Left lung (tissue), 10 donors: ENCODE measurements around the gene VSTM2B. TPM values are rescaled to one million over a fixed set of nuclear protein-coding genes. Genes with fewer than 3 reads are reported as not detected.
A peak's percentile ranks its signal among the peaks of the same experiment; 100 is the strongest.
"Not testable (repeated sequence)": the region's sequence is repeated elsewhere in the genome, so short reads cannot be mapped to it uniquely, and the experiment has no call there.

Source experiments
- ATAC-seq: fragments of 200-7000 bp; cut with Tn5 transposase; one replicate; pipeline ENCODE4 v1.9.1; 2020; ENCODE audit warnings: moderate library complexity
- DNase-seq, 4 donors: peaks; one replicate each; pipeline ENCODE4 v3.0.0-alpha.2; 2013 to 2020
- H3K27ac ChIP-seq, 2 donors: fragments of 200-600 bp; sonication (generic) in 1 of 2; one replicate each; pipeline versions ENCODE4 v1.5.0 to v1.8.0; 2020 to 2021
- H3K27me3 ChIP-seq, 2 donors: fragments of 200-600 bp; sonication (generic) in 1 of 2; one replicate each; pipeline versions ENCODE4 v1.5.0 to v1.8.0; 2020 to 2021
- H3K36me3 ChIP-seq, 2 donors: fragments of 200-600 bp; sonication (generic) in 1 of 2; one replicate each; pipeline versions ENCODE4 v1.5.0 to v1.8.0; 2020 to 2021
- H3K4me1 ChIP-seq, 2 donors: fragments of 200-600 bp; one replicate each; pipeline ENCODE4 v1.8.0; 2021
- H3K4me3 ChIP-seq, 2 donors: fragments of 200-600 bp; sonication (generic) in 1 of 2; one replicate each; pipeline versions ENCODE4 v1.5.0 to v1.8.0; 2020 to 2021; ENCODE audit warnings: mild to moderate bottlenecking in 1 of 2
- H3K9me3 ChIP-seq, 2 donors: fragments of 200-600 bp; sonication (generic) in 1 of 2; one replicate each; pipeline versions ENCODE4 v1.5.0 to v1.8.0; 2020 to 2021
- intact Hi-C, 2 donors: fragments of 100-400 bp; cut with DNase I; formaldehyde crosslinking; loops; one replicate each; pipeline versions ENCODE4 v1.11.2 to v1.14.2; 2022
- polyA plus RNA-seq, 6 donors: library from polyadenylated mRNA; unstranded; fragments of 120-200 nt; gene quantifications; one replicate each; pipeline ENCODE4 v1.2.1, GENCODE V29; 2013; ENCODE audit not compliant: insufficient read length in 6 of 6
- total RNA-seq, 2 donors: library from RNA; stranded (reverse); fragmentation: NEBNext Ultra II Directional; extraction: Animal tissue kit (Norgen Biotek cat#: 25700); gene quantifications; one replicate each; pipeline ENCODE4 v1.2.1, GENCODE V29; 2021
- TF ChIP-seq, protein P1 (sequence below), 2 donors: fragments of 200-600 bp; sonication (generic) in 1 of 2; IDR thresholded peaks; one replicate each; pipeline versions ENCODE4 v1.5.0 to v1.8.0; 2021; ENCODE audit warnings: antibody characterized with exemption in 2 of 2
- donor health status: DM: no; HTN: yes; CAD: no.
- donor health status: DM: no; HTN: no; CAD: no.

The VSTM2B gene
- total and polyA plus RNA-seq, 8 donors = not detected

DNA sequence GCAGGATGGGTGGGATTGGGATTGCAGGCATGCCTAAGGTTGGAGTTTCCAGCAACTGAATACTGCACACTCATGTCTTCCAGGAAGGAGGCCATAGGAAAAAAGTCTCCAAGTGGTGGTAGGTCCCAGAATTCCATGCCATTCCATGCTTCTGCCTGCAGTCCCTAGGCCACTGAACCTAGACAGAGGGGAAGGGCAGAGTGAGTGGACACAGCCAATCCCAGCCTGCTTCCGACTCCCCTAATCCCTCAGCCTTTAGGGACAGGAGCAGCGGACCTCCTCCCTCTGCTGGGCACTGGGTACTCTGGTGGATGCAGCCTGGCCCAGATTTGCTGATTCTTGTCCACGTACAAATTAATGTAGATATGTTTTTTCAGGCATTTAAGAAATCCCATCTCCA, 17.0 kb downstream of the VSTM2B start:
- intact Hi-C loops = no loop called here
- Histone ChIP-seq H3K4me3 (no peak overlapping the region), H3K36me3 (no peaks in the 10 kb centered on the region), H3K4me1 (no peaks in the 10 kb centered on the region), H3K27ac (no peak overlapping the region), H3K9me3 (no peaks in the 10 kb centered on the region), H3K27me3 (peaks cover 0 to 37% of the 10 kb centered on the region in 2 donors)
- ATAC-seq (no peak), DNase-seq (no peak)
- TF ChIP-seq, protein P1, sequence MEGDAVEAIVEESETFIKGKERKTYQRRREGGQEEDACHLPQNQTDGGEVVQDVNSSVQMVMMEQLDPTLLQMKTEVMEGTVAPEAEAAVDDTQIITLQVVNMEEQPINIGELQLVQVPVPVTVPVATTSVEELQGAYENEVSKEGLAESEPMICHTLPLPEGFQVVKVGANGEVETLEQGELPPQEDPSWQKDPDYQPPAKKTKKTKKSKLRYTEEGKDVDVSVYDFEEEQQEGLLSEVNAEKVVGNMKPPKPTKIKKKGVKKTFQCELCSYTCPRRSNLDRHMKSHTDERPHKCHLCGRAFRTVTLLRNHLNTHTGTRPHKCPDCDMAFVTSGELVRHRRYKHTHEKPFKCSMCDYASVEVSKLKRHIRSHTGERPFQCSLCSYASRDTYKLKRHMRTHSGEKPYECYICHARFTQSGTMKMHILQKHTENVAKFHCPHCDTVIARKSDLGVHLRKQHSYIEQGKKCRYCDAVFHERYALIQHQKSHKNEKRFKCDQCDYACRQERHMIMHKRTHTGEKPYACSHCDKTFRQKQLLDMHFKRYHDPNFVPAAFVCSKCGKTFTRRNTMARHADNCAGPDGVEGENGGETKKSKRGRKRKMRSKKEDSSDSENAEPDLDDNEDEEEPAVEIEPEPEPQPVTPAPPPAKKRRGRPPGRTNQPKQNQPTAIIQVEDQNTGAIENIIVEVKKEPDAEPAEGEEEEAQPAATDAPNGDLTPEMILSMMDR (IDR thresholded peaks at IDR 0.05) = no peak

DNA sequence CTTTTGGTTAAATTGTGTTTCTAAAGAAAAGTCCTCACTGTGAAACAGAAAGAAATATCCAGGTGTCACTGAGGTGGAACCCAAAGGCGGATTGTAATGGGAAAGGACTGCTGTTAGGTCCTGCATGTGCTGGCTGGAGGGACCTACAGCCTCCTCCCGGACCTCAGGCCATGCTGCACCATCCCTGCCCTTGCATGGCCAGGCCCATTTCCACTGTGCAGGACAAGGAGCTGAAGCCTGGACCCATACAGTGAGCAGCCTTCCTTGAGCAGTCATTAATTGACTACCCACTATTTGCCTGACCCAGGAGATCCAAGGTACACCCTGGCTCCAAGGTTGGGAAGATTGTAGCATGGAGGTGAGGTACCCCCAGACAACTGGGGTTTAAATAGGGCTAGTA, 17.6 kb downstream of the VSTM2B start:
- H3K36me3 ChIP-seq = no peaks in the 10 kb centered on the region
- H3K9me3 ChIP-seq = no peaks in the 10 kb centered on the region
- H3K4me1 ChIP-seq = no peaks in the 10 kb centered on the region
- H3K27me3 ChIP-seq = peaks cover 0 to 37% of the 10 kb centered on the region in 2 donors
- ATAC-seq (no peak), DNase-seq (peak in 1 of 4 donors; percentile 4)
- TF ChIP-seq, protein P1 (IDR thresholded peaks at IDR 0.05) = no peak
- no peak overlapping the region for H3K4me3 ChIP-seq
- intact Hi-C loops = no loop called here
- no peak overlapping the region for H3K27ac ChIP-seq

DNA sequence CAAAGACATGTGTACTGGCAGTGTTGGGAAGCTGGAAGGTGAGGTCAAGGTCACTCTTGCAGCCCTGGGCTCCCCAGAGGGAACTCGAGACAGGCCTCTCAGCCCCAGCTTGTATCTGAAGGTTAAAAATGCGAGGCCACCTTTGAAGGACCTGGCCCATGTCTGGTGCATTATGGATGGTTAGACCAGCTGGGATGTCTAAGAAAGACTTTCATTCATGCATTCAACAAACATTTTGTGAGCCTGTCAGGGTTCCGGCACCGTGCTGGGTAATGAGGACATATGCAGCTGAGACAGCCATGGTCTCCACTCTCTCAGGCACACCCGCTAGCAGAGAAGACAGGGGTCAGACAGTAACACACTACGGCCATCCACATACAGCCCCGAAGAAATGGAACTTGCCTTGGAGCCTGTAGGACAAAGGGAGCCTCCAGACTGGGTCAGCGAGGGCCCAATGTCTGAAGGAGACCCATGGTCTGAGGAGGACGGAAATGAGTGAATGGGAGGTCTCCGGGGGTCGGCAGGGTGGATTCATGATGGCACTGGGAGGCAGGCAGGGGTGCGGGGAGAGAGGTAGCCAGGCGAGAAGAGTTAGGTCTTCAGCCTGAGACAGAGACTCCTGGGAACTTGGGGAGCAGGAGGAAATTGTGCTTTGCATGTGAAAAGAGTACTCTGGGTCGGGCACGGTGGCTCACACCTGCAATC, 19.0 kb downstream of the VSTM2B start:
- TF ChIP-seq, protein P1 (IDR thresholded peaks at IDR 0.05) = no peak
- Histone ChIP-seq H3K27ac (no peak overlapping the region), H3K4me3 (no peak overlapping the region), H3K36me3 (no peaks in the 10 kb centered on the region), H3K27me3 (peaks cover 0 to 25% of the 10 kb centered on the region in 2 donors), H3K9me3 (no peaks in the 10 kb centered on the region), H3K4me1 (no peaks in the 10 kb centered on the region)
- intact Hi-C loops = no loop called here
- peak in 1 of 4 donors; percentile 11 for DNase-seq
- ATAC-seq = no peak

DNA sequence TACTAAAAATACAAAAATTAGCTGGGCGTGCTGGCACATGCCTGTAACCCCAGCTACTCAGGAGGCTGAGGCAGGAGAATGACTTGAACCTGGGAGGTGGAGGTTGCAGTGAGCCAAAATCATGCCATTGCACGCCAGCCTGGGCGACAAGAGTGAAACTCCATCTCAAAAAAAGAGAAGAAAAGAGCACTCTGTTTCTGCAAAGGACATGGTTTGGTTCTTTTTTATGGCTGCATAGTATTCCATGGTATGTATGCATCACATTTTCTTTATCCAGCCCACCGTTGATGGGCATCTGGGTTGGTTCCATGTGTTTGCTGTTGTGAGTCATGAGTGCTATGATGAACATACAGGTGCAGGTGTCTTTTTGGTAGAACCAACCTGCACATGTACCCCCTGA, 19.7 kb downstream of the VSTM2B start:
- H3K4me1 ChIP-seq, ATAC-seq, H3K9me3 ChIP-seq, intact Hi-C loops, H3K36me3 ChIP-seq, DNase-seq, H3K27ac ChIP-seq, H3K4me3 ChIP-seq: not testable (repeated sequence)
- H3K27me3 ChIP-seq = peaks cover 0 to 25% of the 10 kb centered on the region in 2 donors

DNA sequence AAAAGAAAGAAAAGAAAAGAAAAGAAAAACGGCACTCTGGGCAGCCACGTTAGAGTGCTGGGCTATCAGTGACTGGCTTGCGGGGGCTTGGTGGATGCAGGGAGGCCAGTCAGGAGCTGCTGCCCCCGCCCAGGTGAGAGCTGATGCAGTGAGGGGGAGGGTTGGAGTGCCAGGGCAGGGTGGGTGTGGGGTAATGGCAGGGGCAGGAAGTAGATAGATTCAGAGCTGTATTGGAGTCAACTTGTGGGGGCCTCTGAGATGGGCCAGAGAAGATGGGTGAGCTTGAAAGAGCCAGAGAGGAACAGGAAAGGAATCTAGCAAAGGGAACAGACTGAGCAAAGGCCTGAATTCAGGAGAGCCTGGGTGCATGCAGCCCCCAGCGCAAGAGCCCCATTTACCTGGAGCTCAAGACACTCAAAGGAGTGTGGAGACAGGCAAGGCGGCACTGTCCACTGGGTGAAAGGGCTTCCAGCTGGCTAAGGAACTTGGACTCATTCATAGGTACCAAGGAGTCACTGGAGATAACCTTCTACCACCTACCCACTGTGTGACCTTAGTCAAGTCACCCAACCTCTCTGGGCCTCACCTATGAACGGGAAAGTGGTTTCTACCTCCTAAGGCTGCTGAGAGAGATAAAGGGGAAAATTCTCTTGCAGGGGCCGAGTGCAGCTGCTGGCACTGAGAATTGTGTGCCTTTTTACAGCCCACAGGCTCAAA, 20.2 kb downstream of the VSTM2B start:
- TF ChIP-seq, protein P1 (IDR thresholded peaks at IDR 0.05) = no peak
- Histone ChIP-seq H3K9me3 (no peaks in the 10 kb centered on the region), H3K27ac (no peak overlapping the region), H3K4me1 (no peaks in the 10 kb centered on the region), H3K27me3 (peaks cover 0 to 26% of the 10 kb centered on the region in 2 donors), H3K4me3 (no peak overlapping the region), H3K36me3 (no peaks in the 10 kb centered on the region)
- ATAC-seq (no peak), DNase-seq (peak in 1 of 4 donors; percentile 11)
- intact Hi-C loops = no loop called here
